Liver (tissue), 3 donors: ENCODE measurements around the gene B4GALT2.

Source experiments
- CTCF ChIP-seq: fragments of 150-350 bp; IDR thresholded peaks from 2 replicates; pipeline ENCODE4 v1.5.1; 2017; ENCODE audit warnings: improper control_type of control experiment, low read depth, low read length; ENCODE audit not compliant: missing input control
- HNF4A ChIP-seq, 2 donors: conservative IDR thresholded peaks; 2 replicates each; pipeline ENCODE4 v1.6.1; 2016; ENCODE audit warnings: antibody characterized with exemption in 2 of 2, mild to moderate bottlenecking in 2 of 2
- MAX ChIP-seq: IDR thresholded peaks from 2 replicates; pipeline ENCODE4 v1.6.1; 2016; ENCODE audit warnings: antibody characterized with exemption
- RAD21 ChIP-seq, 2 donors: IDR thresholded peaks; 2 replicates each; pipeline ENCODE4 v1.6.1; 2016; ENCODE audit warnings: antibody characterized with exemption in 2 of 2, mild to moderate bottlenecking in 2 of 2
- REST ChIP-seq: IDR thresholded peaks from 2 replicates; pipeline ENCODE4 v1.6.1; 2016; ENCODE audit warnings: antibody characterized with exemption, mild to moderate bottlenecking
- TAF1 ChIP-seq: conservative IDR thresholded peaks from 2 replicates; pipeline ENCODE4 v1.6.1; 2016; ENCODE audit warnings: antibody characterized with exemption, mild to moderate bottlenecking
- YY1 ChIP-seq: IDR thresholded peaks from 2 replicates; pipeline ENCODE4 v1.6.1; 2016; ENCODE audit warnings: antibody characterized with exemption, mild to moderate bottlenecking
- ZBTB33 ChIP-seq: IDR thresholded peaks from 2 replicates; pipeline ENCODE4 v1.6.1; 2016; ENCODE audit warnings: antibody characterized with exemption
- donor health status: healthy.
- donor health status: healthy.

GRCh38 chr1:43969416-43969745 is 9.6 kb upstream of the B4GALT2 start:
- TF ChIP-seq CTCF (no peak), MAX (no peak), TAF1 (no peak), ZBTB33 (no peak), RAD21 (IDR thresholded peaks at IDR 0.05) (no peak), YY1 (no peak), HNF4A (conservative IDR thresholded peaks at IDR 0.05) (peak in 1 of 2 donors; percentile 14), REST (no peak)
